ENCODE data around the gene EFNA3.
A peak's percentile ranks its signal among the peaks of the same experiment; 100 is the strongest.

EFNA3 gene

GRCh38 chr1:155091071-155092051 lies 12.7 kb downstream of the EFNA3 start:
- peak; percentile 83 for DNase-seq (ENCODE audit: low spot score)
- H3K4me3 ChIP-seq = no peak overlapping the region
- H3K27ac ChIP-seq = no peak overlapping the region
- TF ChIP-seq CTCF (IDR thresholded peaks at IDR 0.05) = peak; percentile 96

GRCh38 chr1:155092131-155092530 lies 13.5 kb downstream of the EFNA3 start:
- Histone ChIP-seq H3K4me3 (no peak overlapping the region), H3K27ac (no peak overlapping the region)
- TF ChIP-seq CTCF (IDR thresholded peaks at IDR 0.05) = no peak
- DNase-seq (ENCODE audit: low spot score) = no peak

- TF ChIP-seq CTCF (IDR thresholded peaks at IDR 0.05) = no peak
Measured at GRCh38 chr1:155092641-155093040, 14.0 kb downstream of the EFNA3 start.

GRCh38 chr1:155093911-155094621 lies 15.4 kb downstream of the EFNA3 start:
- peak; percentile 11 for TF ChIP-seq CTCF (IDR thresholded peaks at IDR 0.05)
- Histone ChIP-seq H3K4me3 (no peak overlapping the region), H3K27ac (peak overlapping the region; percentile 19 to 66)
- DNase-seq (ENCODE audit: low spot score) = no peak

More at GRCh38 chr1:155092641-155093040, 14.0 kb downstream of the EFNA3 start:
- no peak for DNase-seq (ENCODE audit: low spot score)
- no peak overlapping the region for H3K4me3 ChIP-seq
- no peak overlapping the region for H3K27ac ChIP-seq

- Histone ChIP-seq H3K27ac (peak overlapping the region; percentile 19 to 66), H3K4me3 (no peak overlapping the region)
- TF ChIP-seq CTCF (IDR thresholded peaks at IDR 0.05) = no peak
- DNase-seq (ENCODE audit: low spot score) = no peak
Measured at GRCh38 chr1:155094622-155094948, 15.9 kb downstream of the EFNA3 start.

GRCh38 chr1:155099331-155099730 lies 20.7 kb downstream of the EFNA3 start:
- TF ChIP-seq CTCF (IDR thresholded peaks at IDR 0.05) = no peak
- no peak for DNase-seq (ENCODE audit: low spot score)
- Histone ChIP-seq H3K27ac (no peak overlapping the region), H3K4me3 (no peak overlapping the region)

Measured in coronary artery (tissue), 2 donors.